PC-3 (cell line): Measurements from ENCODE around the gene UCN2.

Experiments used
- CTCF ChIP-seq: fragments of 300-600 bp; sonication (generic); conservative IDR thresholded peaks from 2 replicates; pipeline ENCODE4 v1.5.1; 2017; ENCODE audit warnings: antibody characterized with exemption, low read depth, mild to moderate bottlenecking, low read length
- EZH2 ChIP-seq: fragments of 300-600 bp; sonication (generic); IDR thresholded peaks from one replicate; pipeline ENCODE4 v1.6.1; 2017; ENCODE audit warnings: antibody characterized with exemption, mild to moderate bottlenecking, low read length; ENCODE audit not compliant: unreplicated experiment
- EZH2phosphoT487 ChIP-seq: fragments of 300-600 bp; sonication (generic); IDR thresholded peaks from 2 replicates; pipeline ENCODE4 v1.6.1; 2018; ENCODE audit warnings: mild to moderate bottlenecking, antibody characterized with exemption, low read length, borderline replicate concordance

GRCh38 chr3:48596157-48596556, 32.6 kb upstream of the UCN2 start:
- TF ChIP-seq EZH2 (no peak), CTCF (no peak), EZH2phosphoT487 (no peak)
